GM12801 (cell line): ENCODE data around the gene FAM174C.

Source experiments
- CTCF ChIP-seq: IDR thresholded peaks from one replicate; pipeline ENCODE4 v1.5.1; 2011; ENCODE audit warnings: control low read depth; ENCODE audit not compliant: insufficient read length; ENCODE audit errors: extremely low read depth

The FAM174C gene

GRCh38 chr19:1278074-1278473 is 2.7 kb downstream of the FAM174C start:
- TF ChIP-seq CTCF: no peak

GRCh38 chr19:1278713-1279660 is 3.7 kb downstream of the FAM174C start:
- no peak for TF ChIP-seq CTCF

- no peak for TF ChIP-seq CTCF
Observed at GRCh38 chr19:1279782-1280341, 4.5 kb downstream of the FAM174C start.

- no peak for TF ChIP-seq CTCF
Observed at GRCh38 chr19:1280636-1281568, 5.6 kb downstream of the FAM174C start.

GRCh38 chr19:1281569-1282287 is 6.4 kb downstream of the FAM174C start:
- TF ChIP-seq CTCF: no peak

- TF ChIP-seq CTCF: no peak
Observed at GRCh38 chr19:1282588-1283206, 7.4 kb downstream of the FAM174C start.
